Right lobe of liver (tissue), 4 donors: ENCODE data around the gene GALNT10.

ENCODE experiments used
- POLR2A ChIP-seq: fragments of 450-650 bp; IDR thresholded peaks from one replicate; pipeline ENCODE4 v1.6.1; 2017; ENCODE audit warnings: antibody characterized with exemption, mild to moderate bottlenecking
- TF ChIP-seq, protein P1 (sequence below), 4 donors: fragments of 200-600 bp in 3 of 4; fragments of 450-650 bp in 1 of 4; IDR thresholded peaks; one replicate each; pipeline versions ENCODE4 v1.5.1 to v1.8.0; 2016 to 2022; ENCODE audit warnings: antibody characterized with exemption in 4 of 4, mild to moderate bottlenecking in 2 of 4
- donor health status: DM: no; HTN: no; CAD: no.
- donor health status: DM: no; HTN: no; CAD: no.
- donor health status: DM: no; HTN: yes; CAD: no.

DNA sequence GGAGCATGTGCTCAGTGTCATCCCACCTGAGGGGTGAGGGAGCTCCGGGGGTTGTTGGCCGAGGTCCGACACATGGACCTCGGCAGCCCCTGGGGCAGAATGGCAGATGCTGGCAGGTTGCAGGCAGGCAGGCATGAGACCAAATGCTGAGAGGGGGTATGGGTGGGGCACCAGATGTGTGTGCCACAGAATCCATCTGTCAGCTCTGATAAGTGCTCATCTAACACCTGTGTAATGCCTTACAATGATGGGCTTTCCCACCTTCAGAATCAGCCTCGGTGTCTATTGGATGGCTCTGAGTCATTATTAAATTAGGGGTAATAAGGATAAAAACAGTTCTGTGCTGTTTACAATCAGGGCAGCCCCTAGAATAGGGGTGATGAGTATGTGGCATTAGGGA lies 182.1 kb downstream of the GALNT10 start:
- no peak for TF ChIP-seq POLR2A
- TF ChIP-seq, protein P1, sequence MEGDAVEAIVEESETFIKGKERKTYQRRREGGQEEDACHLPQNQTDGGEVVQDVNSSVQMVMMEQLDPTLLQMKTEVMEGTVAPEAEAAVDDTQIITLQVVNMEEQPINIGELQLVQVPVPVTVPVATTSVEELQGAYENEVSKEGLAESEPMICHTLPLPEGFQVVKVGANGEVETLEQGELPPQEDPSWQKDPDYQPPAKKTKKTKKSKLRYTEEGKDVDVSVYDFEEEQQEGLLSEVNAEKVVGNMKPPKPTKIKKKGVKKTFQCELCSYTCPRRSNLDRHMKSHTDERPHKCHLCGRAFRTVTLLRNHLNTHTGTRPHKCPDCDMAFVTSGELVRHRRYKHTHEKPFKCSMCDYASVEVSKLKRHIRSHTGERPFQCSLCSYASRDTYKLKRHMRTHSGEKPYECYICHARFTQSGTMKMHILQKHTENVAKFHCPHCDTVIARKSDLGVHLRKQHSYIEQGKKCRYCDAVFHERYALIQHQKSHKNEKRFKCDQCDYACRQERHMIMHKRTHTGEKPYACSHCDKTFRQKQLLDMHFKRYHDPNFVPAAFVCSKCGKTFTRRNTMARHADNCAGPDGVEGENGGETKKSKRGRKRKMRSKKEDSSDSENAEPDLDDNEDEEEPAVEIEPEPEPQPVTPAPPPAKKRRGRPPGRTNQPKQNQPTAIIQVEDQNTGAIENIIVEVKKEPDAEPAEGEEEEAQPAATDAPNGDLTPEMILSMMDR (IDR thresholded peaks at IDR 0.05): no peak
